Endothelial cell of umbilical vein (primary cell): Measurements from ENCODE around the gene FOXC1. TPM values are rescaled to one million over a fixed set of nuclear protein-coding genes. Genes with fewer than 3 reads are reported as not detected.

ENCODE experiments used
- BruUV-seq: library from RNA; stranded (reverse); fragments of 400-500 nt; replicated peaks from 2 replicates; lab custom pipeline; 2021; lab: Mats Ljungman, UMichigan
- CTCF ChIA-PET: fragments of 300-600, 350-600 bp; sonication (Branson Sonifier 250); formaldehyde crosslinking; loops from one replicate; lab custom pipeline; 2021; ENCODE audit warnings: antibody characterized with exemption, inconsistent platforms; lab: Charles Lee
- POLR2A ChIA-PET: fragments of 300-600, 350-600 bp; sonication (Branson Sonifier 250); formaldehyde crosslinking; loops from one replicate; lab custom pipeline; 2021; ENCODE audit warnings: antibody characterized with exemption, inconsistent platforms; lab: Charles Lee
- DNase-seq: peaks from one replicate; pipeline ENCODE4 v3.0.0-alpha.2; 2011; ENCODE audit warnings: low read depth, low spot score
- FAIRE-seq: peaks from 2 replicates; lab custom pipeline; 2011; peaks lifted over from hg19 to GRCh38; lab: Jason Lieb, UNC
- H2AFZ ChIP-seq: 2 replicates; pipeline ENCODE4 v1.6.0; 2012; ENCODE audit warnings: low read depth, low read length, control low read depth, inconsistent platforms
- H3K27ac ChIP-seq: 2 replicates; pipeline ENCODE4 v1.5.1; 2011; ENCODE audit warnings: low read depth, mild to moderate bottlenecking, control low read depth, low read length, moderate library complexity; ENCODE audit not compliant: insufficient read depth
- H3K27me3 ChIP-seq, 2 experiments: 2 replicates each; pipeline versions ENCODE4 v1.6.0 to v1.6.1; 2011; ENCODE audit warnings: low read length in 2 of 2, mixed read lengths in 1 of 2; ENCODE audit not compliant: control insufficient read depth in 2 of 2, insufficient read depth in 2 of 2
- H3K36me3 ChIP-seq, 2 experiments: 2 replicates in 1 of 2; 3 replicates in 1 of 2; pipeline ENCODE4 v1.5.1; 2011; ENCODE audit warnings: low read length in 2 of 2, mild to moderate bottlenecking in 1 of 2, moderate library complexity in 1 of 2; ENCODE audit not compliant: control insufficient read depth in 2 of 2, insufficient read depth in 2 of 2; ENCODE audit errors: extremely low read depth in 1 of 2
- H3K4me1 ChIP-seq: 3 replicates; pipeline ENCODE4 v1.5.1; 2011; ENCODE audit warnings: mild to moderate bottlenecking, low read length; ENCODE audit not compliant: control insufficient read depth, insufficient read depth; ENCODE audit errors: extremely low read depth
- H3K4me2 ChIP-seq: 2 replicates; pipeline ENCODE4 v1.6.1; 2011; ENCODE audit warnings: low read length, control low read depth, mixed read lengths; ENCODE audit not compliant: insufficient read depth
- H3K4me3 ChIP-seq, 3 experiments: fragments of 200-600 bp in 1 of 3; sonication (generic), shearing (Covaris generic) in 1 of 3; replicated peaks in 1 of 3; 2 replicates each; pipeline ENCODE4 v1.5.1; 2011 to 2016; ENCODE audit warnings: control low read depth in 3 of 3, low read length in 3 of 3, mild to moderate bottlenecking in 2 of 3, inconsistent platforms in 1 of 3, low read depth in 1 of 3, moderate library complexity in 1 of 3; ENCODE audit not compliant: insufficient read depth in 1 of 3
- H3K79me2 ChIP-seq: 2 replicates; pipeline ENCODE4 v1.6.0; 2012; ENCODE audit warnings: low read length, inconsistent platforms; ENCODE audit not compliant: control insufficient read depth, insufficient read depth
- H3K9ac ChIP-seq: replicated peaks from 2 replicates; pipeline ENCODE3; 2011; ENCODE audit warnings: low read length, control low read depth; ENCODE audit not compliant: insufficient read depth; ENCODE audit errors: extremely low read depth
- H3K9me1 ChIP-seq: replicated peaks from 3 replicates; pipeline ENCODE4 v1.6.0; 2011; ENCODE audit warnings: mild to moderate bottlenecking, low read length; ENCODE audit not compliant: control insufficient read depth, insufficient read depth; ENCODE audit errors: extremely low read depth
- H3K9me3 ChIP-seq: replicated peaks from 2 replicates; pipeline ENCODE4 v1.5.1; 2012; ENCODE audit warnings: low read length, inconsistent platforms; ENCODE audit not compliant: control insufficient read depth, insufficient read depth
- H4K20me1 ChIP-seq: replicated peaks from 2 replicates; pipeline ENCODE3; 2011; ENCODE audit warnings: mild to moderate bottlenecking, low read length; ENCODE audit not compliant: control insufficient read depth, insufficient read depth; ENCODE audit errors: extremely low read depth
- EZH2 ChIP-seq: IDR thresholded peaks from 2 replicates; pipeline ENCODE4 v1.6.1; 2012; ENCODE audit warnings: borderline replicate concordance, low read depth, mild to moderate bottlenecking, moderate library complexity, low read length, inconsistent platforms; ENCODE audit not compliant: severe bottlenecking
- FOS ChIP-seq: IDR thresholded peaks from 2 replicates; pipeline ENCODE4 v1.6.1; 2011; ENCODE audit warnings: mild to moderate bottlenecking, low read length, moderate library complexity, borderline replicate concordance; ENCODE audit not compliant: insufficient read depth
- GATA2 ChIP-seq: IDR thresholded peaks from 2 replicates; pipeline ENCODE4 v1.7.0; 2011; ENCODE audit warnings: low read depth, mild to moderate bottlenecking, moderate library complexity, mixed read lengths, low read length; ENCODE audit not compliant: insufficient read length, insufficient read depth
- JUN ChIP-seq: IDR thresholded peaks from 2 replicates; pipeline ENCODE4 v1.6.1; 2011; ENCODE audit warnings: borderline replicate concordance, low read depth; ENCODE audit not compliant: insufficient read length, insufficient read depth
- MAX ChIP-seq: IDR thresholded peaks from 2 replicates; pipeline ENCODE4 v1.6.1; 2011; ENCODE audit not compliant: insufficient read depth, insufficient read length
- MYC ChIP-seq: IDR thresholded peaks from one replicate; pipeline ENCODE4 v1.6.1; 2011; ENCODE audit warnings: mild to moderate bottlenecking, low read depth, low read length
- POLR2A ChIP-seq: IDR thresholded peaks from 2 replicates; pipeline ENCODE4 v1.6.1; 2012; ENCODE audit warnings: low read depth, mild to moderate bottlenecking, control low read depth, low read length
- POLR2AphosphoS5 ChIP-seq: IDR thresholded peaks from 2 replicates; pipeline ENCODE4 v1.6.1; 2012; ENCODE audit warnings: low read depth, mild to moderate bottlenecking, control low read depth, low read length, moderate library complexity; ENCODE audit not compliant: insufficient read depth
- dilution Hi-C: fragments of 300-500 bp; cut with MboI; formaldehyde crosslinking; loops from one replicate; pipeline ENCODE4 v1.15.0; 2019; ENCODE audit warnings: low sequenced_read_pairs; ENCODE audit not compliant: extremely low pct_ligation_motif_present
- intact Hi-C: fragments of 100-400 bp; cut with micrococcal nuclease; formaldehyde crosslinking; loops from one replicate; pipeline ENCODE4 v1.10.0; 2022
- polyA plus RNA-seq, 4 experiments: library from polyadenylated mRNA; depleted of rRNA in 3 of 4; stranded (reverse) in 3 of 4; unstranded in 1 of 4; fragments of >200 nt; gene quantifications; 2 replicates each; pipeline versions ENCODE4 v1.2.1 to v1.2.3, GENCODE V29; 2011 to 2012; ENCODE audit warnings: missing spikeins in 1 of 4
- total RNA-seq: library from RNA; stranded (reverse); gene quantifications from 2 replicates; pipeline ENCODE4 v1.2.3, GENCODE V29; 2021
- TF ChIP-seq, protein P1 (sequence below), 2 donors: IDR thresholded peaks; 1 replicate in 1 of 2; 2 replicates in 1 of 2; pipeline ENCODE4 v1.5.1; 2011; ENCODE audit warnings: low read length in 2 of 2, mild to moderate bottlenecking in 2 of 2, moderate library complexity in 2 of 2, control low read depth in 1 of 2, inconsistent platforms in 1 of 2, low read depth in 1 of 2; ENCODE audit not compliant: insufficient read depth in 1 of 2; ENCODE audit errors: extremely low read depth in 1 of 2

FOXC1 gene
- total and polyA plus RNA-seq, 2 donors (not counting 3 experiments of a cell fraction or from before 2014, with no cell fraction given) = 6.4 to 16.4 TPM

DNA sequence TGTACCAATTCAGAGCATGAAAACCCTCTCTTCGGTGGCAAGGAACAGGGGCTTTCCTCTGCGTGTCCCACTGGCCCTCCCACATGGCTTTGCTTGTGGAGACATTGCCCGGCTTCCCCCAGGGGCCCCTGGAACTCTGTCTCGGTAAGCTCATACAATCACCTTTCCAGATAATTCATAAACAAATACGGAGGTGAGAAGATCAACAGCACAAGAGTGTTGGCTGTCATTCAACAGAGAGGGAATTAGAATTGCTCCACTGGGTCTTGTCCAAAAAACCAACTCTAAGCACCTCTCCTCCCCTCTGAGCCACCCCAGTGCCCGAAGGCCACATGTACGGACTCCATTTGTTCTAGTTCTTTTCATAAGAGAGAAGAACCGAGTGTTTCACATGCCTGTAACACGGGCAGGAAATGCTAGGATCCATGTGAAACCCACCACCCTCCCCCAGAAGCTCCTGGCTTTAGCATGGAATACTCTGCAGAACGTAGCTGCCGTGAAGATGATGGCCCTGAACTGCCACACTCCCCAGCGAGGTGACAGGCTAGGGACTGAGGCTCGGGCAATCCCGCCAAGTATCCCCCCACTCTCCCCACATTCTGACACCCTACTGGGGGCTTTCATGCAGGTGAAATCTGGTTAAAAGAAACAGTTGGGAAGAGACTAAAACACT, 24.6 kb upstream of the FOXC1 start:
- no peaks in the 10 kb centered on the region for H3K9me1 ChIP-seq
- FAIRE-seq = no peak
- TF ChIP-seq FOS = no peak
- H3K4me1 ChIP-seq = no peaks in the 10 kb centered on the region
- no peak overlapping the region for H2AFZ ChIP-seq
- no peak for DNase-seq
- intact Hi-C loops = no loop called here
- ChIA-PET POLR2A (no interaction called here), CTCF (interaction anchor here (0.8 to 1.3 kb wide), 2 partner anchors 11 kb away, joined by 3 read pairs; no protein-coding TSS in a partner anchor)
- no peak overlapping the region for H3K4me3 ChIP-seq
- no peak overlapping the region for H3K9ac ChIP-seq
- no peaks in the 10 kb centered on the region for H3K9me3 ChIP-seq
- peaks cover 0 to 1% of the 10 kb centered on the region in 2 experiments for H3K27me3 ChIP-seq
- H3K4me2 ChIP-seq = no peak overlapping the region
- H4K20me1 ChIP-seq = no peaks in the 10 kb centered on the region
- dilution Hi-C loops = no loop called here
- H3K27ac ChIP-seq = no peak overlapping the region
- H3K36me3 ChIP-seq = no peaks in the 10 kb centered on the region
- BruUV-seq = no TSS peak
- H3K79me2 ChIP-seq = no peaks in the 10 kb centered on the region

DNA sequence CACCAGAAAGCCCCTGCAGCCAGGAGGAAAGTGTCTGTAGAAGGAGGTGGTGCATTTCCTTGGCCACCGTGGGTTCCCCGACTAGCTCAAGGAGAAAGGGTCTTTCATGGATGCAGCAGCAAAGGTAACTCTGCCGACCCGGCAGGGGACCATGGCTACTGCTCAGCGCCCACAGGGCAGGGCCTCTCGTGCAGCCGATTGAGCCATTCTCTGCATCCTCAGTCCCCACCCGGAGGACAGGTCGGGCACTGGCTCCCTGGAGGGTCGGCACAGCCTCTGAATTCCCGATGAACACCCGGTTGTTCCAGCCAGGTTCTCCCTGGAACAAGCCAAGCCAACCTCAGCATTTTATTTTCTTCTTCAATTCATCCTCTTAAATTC, 24.1 kb upstream of the FOXC1 start:
- ChIA-PET POLR2A (no interaction called here), CTCF (interaction anchor here (0.8 to 0.9 kb wide), 2 partner anchors 10 to 11 kb away, joined by 3 read pairs; no protein-coding TSS in a partner anchor)
- peaks cover 0 to 1% of the 10 kb centered on the region in 2 experiments for H3K27me3 ChIP-seq
- no peak overlapping the region for H2AFZ ChIP-seq
- no TSS peak for BruUV-seq
- no peaks in the 10 kb centered on the region for H3K4me1 ChIP-seq
- H3K4me2 ChIP-seq = no peak overlapping the region
- no peaks in the 10 kb centered on the region for H3K79me2 ChIP-seq
- FAIRE-seq = no peak
- H3K4me3 ChIP-seq = no peak overlapping the region
- dilution Hi-C loops (no loop called here), intact Hi-C loops (no loop called here)
- TF ChIP-seq GATA2 (no peak), EZH2 (no peak), JUN (no peak), MYC (no peak), MAX (no peak), POLR2A (no peak), FOS (no peak), POLR2AphosphoS5 (no peak)
- TF ChIP-seq, protein P1, sequence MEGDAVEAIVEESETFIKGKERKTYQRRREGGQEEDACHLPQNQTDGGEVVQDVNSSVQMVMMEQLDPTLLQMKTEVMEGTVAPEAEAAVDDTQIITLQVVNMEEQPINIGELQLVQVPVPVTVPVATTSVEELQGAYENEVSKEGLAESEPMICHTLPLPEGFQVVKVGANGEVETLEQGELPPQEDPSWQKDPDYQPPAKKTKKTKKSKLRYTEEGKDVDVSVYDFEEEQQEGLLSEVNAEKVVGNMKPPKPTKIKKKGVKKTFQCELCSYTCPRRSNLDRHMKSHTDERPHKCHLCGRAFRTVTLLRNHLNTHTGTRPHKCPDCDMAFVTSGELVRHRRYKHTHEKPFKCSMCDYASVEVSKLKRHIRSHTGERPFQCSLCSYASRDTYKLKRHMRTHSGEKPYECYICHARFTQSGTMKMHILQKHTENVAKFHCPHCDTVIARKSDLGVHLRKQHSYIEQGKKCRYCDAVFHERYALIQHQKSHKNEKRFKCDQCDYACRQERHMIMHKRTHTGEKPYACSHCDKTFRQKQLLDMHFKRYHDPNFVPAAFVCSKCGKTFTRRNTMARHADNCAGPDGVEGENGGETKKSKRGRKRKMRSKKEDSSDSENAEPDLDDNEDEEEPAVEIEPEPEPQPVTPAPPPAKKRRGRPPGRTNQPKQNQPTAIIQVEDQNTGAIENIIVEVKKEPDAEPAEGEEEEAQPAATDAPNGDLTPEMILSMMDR (IDR thresholded peaks at IDR 0.05; ENCODE audit: extremely low read depth in 1 of 2, insufficient read depth in 1 of 2, low read depth in 1 of 2, low read length in 2 of 2) = no peak
- no peak overlapping the region for H3K27ac ChIP-seq
- H3K9me1 ChIP-seq = no peaks in the 10 kb centered on the region
- no peak for DNase-seq
- no peaks in the 10 kb centered on the region for H4K20me1 ChIP-seq
- H3K36me3 ChIP-seq = no peaks in the 10 kb centered on the region
- no peaks in the 10 kb centered on the region for H3K9me3 ChIP-seq
- no peak overlapping the region for H3K9ac ChIP-seq
